SU-DHL-6 (cell line): ENCODE results near the gene ZBBX.

Experiments
- H2AFZ ChIP-seq: fragments of 200-600 bp; sonication (generic); 2 replicates; pipeline ENCODE4 v1.6.1; 2014; ENCODE audit warnings: low read depth, mild to moderate bottlenecking, moderate library complexity, mixed read lengths, antibody characterized with exemption, low read length; ENCODE audit not compliant: severe bottlenecking
- H3F3A ChIP-seq: fragments of 200-600 bp; shearing (Covaris generic); 2 replicates; pipeline ENCODE4 v1.6.0; 2016; ENCODE audit warnings: antibody characterized with exemption, mild to moderate bottlenecking; ENCODE audit not compliant: insufficient read depth
- H3K27ac ChIP-seq: fragments of 200-600 bp; sonication (generic); 2 replicates; pipeline ENCODE4 v1.5.1; 2016; ENCODE audit warnings: low read depth, mild to moderate bottlenecking, low read length, moderate library complexity, mixed read lengths
- H3K27me3 ChIP-seq: fragments of 200-600 bp; sonication (generic), shearing (Covaris generic); 2 replicates; pipeline ENCODE4 v1.6.0; 2014; ENCODE audit warnings: mild to moderate bottlenecking, low read length
- H3K36me3 ChIP-seq: fragments of 200-600 bp; sonication (generic); 2 replicates; pipeline ENCODE4 v1.6.1; 2014; ENCODE audit warnings: mild to moderate bottlenecking, low read length, mixed read lengths
- H3K4me2 ChIP-seq: fragments of 300-600, 200-600 bp; shearing (Covaris generic), sonication (generic); 2 replicates; pipeline ENCODE4 v1.6.0; 2014; ENCODE audit warnings: low read length, low read depth, mild to moderate bottlenecking; ENCODE audit not compliant: poor library complexity, severe bottlenecking
- H3K4me3 ChIP-seq: fragments of 200-600 bp; sonication (generic); 2 replicates; pipeline ENCODE4 v1.5.1; 2014; ENCODE audit warnings: antibody characterized with exemption, low read length, mild to moderate bottlenecking, mixed read lengths; ENCODE audit not compliant: insufficient read depth, poor library complexity, severe bottlenecking
- H3K79me2 ChIP-seq: fragments of 200-600 bp; sonication (generic); 2 replicates; pipeline ENCODE4 v1.6.1; 2014; ENCODE audit warnings: mild to moderate bottlenecking, low read length, moderate library complexity; ENCODE audit not compliant: insufficient read depth
- H3K9ac ChIP-seq: fragments of 200-600 bp; sonication (generic); 2 replicates; pipeline ENCODE4 v1.7.0; 2014; ENCODE audit warnings: mild to moderate bottlenecking, low read length
- H3K9me2 ChIP-seq: fragments of 200-600 bp; sonication (generic); replicated peaks from 2 replicates; pipeline ENCODE4 v1.6.1; 2014; ENCODE audit warnings: low read length; ENCODE audit not compliant: insufficient read depth
- H3K9me3 ChIP-seq: fragments of 200-600 bp; sonication (generic); 2 replicates; pipeline ENCODE4 v1.6.1; 2014; ENCODE audit warnings: low read length, mixed read lengths; ENCODE audit not compliant: insufficient read depth
- H4K20me1 ChIP-seq: fragments of 200-600 bp; sonication (generic); 2 replicates; pipeline ENCODE4 v1.6.1; 2014; ENCODE audit warnings: low read depth, mild to moderate bottlenecking, antibody characterized with exemption, low read length, moderate library complexity, mixed read lengths
- CTCF ChIP-seq: fragments of 200-600 bp; sonication (generic); IDR thresholded peaks from one replicate; pipeline ENCODE4 v1.5.1; 2017; ENCODE audit warnings: antibody characterized with exemption, mild to moderate bottlenecking, low read length, moderate library complexity; ENCODE audit not compliant: insufficient read depth, poor library complexity, severe bottlenecking
- EZH2phosphoT487 ChIP-seq: fragments of 200-600 bp; sonication (generic), shearing (Covaris generic); conservative IDR thresholded peaks from 2 replicates; pipeline ENCODE4 v1.6.1; 2018; ENCODE audit warnings: mild to moderate bottlenecking, antibody characterized with exemption, low read length, moderate library complexity, mixed read lengths

Gene ZBBX

GRCh38 chr3:167289435-167289834 is 90.7 kb downstream of the ZBBX start:
- Histone ChIP-seq H3K79me2 (no peaks in the 10 kb centered on the region), H4K20me1 (no peaks in the 10 kb centered on the region), H3K9me2 (no peaks in the 10 kb centered on the region), H3K4me2 (no peak overlapping the region), H3K27ac (no peak overlapping the region), H3K36me3 (no peaks in the 10 kb centered on the region), H3F3A (no peaks in the 10 kb centered on the region), H3K4me3 (no peak overlapping the region), H3K9ac (no peak overlapping the region), H3K9me3 (no peaks in the 10 kb centered on the region), H3K27me3 (no peaks in the 10 kb centered on the region), H2AFZ (no peak overlapping the region)
- no peak for TF ChIP-seq EZH2phosphoT487
- no peak for TF ChIP-seq CTCF

GRCh38 chr3:167288737-167289136 is 91.4 kb downstream of the ZBBX start:
- Histone ChIP-seq H3F3A (no peaks in the 10 kb centered on the region), H3K79me2 (no peaks in the 10 kb centered on the region), H3K4me3 (no peak overlapping the region), H3K9ac (no peak overlapping the region), H4K20me1 (no peaks in the 10 kb centered on the region), H2AFZ (no peak overlapping the region), H3K9me3 (no peaks in the 10 kb centered on the region), H3K27ac (no peak overlapping the region), H3K4me2 (no peak overlapping the region), H3K36me3 (no peaks in the 10 kb centered on the region), H3K27me3 (no peaks in the 10 kb centered on the region), H3K9me2 (no peaks in the 10 kb centered on the region)
- TF ChIP-seq EZH2phosphoT487: no peak
- no peak for TF ChIP-seq CTCF

- no peak overlapping the region for H3K4me3 ChIP-seq
- no peak for TF ChIP-seq EZH2phosphoT487
- TF ChIP-seq CTCF: no peak
- H4K20me1 ChIP-seq: no peaks in the 10 kb centered on the region
- H3K9me3 ChIP-seq: no peaks in the 10 kb centered on the region
- H3K27me3 ChIP-seq: no peaks in the 10 kb centered on the region
- H3K79me2 ChIP-seq: no peaks in the 10 kb centered on the region
- H3K27ac ChIP-seq: no peak overlapping the region
- no peaks in the 10 kb centered on the region for H3F3A ChIP-seq
- no peak overlapping the region for H3K9ac ChIP-seq
- no peak overlapping the region for H3K4me2 ChIP-seq
- no peaks in the 10 kb centered on the region for H3K9me2 ChIP-seq
- no peaks in the 10 kb centered on the region for H3K36me3 ChIP-seq
- H2AFZ ChIP-seq: no peak overlapping the region
These were observed 92.8 kb downstream of the ZBBX start for GRCh38 chr3:167287308-167287707.
